LNCAP (cell line): ENCODE measurements around the gene GIT1.

Source experiments
- TF ChIP-seq, protein P1 (sequence below): fragments of 450-650 bp; IDR thresholded peaks from 2 replicates; pipeline ENCODE4 v1.5.1; 2017; ENCODE audit warnings: mild to moderate bottlenecking

GIT1 gene

GRCh38 chr17:29595107-29595942 lies 5.9 kb upstream of the GIT1 start:
- TF ChIP-seq, protein P1, sequence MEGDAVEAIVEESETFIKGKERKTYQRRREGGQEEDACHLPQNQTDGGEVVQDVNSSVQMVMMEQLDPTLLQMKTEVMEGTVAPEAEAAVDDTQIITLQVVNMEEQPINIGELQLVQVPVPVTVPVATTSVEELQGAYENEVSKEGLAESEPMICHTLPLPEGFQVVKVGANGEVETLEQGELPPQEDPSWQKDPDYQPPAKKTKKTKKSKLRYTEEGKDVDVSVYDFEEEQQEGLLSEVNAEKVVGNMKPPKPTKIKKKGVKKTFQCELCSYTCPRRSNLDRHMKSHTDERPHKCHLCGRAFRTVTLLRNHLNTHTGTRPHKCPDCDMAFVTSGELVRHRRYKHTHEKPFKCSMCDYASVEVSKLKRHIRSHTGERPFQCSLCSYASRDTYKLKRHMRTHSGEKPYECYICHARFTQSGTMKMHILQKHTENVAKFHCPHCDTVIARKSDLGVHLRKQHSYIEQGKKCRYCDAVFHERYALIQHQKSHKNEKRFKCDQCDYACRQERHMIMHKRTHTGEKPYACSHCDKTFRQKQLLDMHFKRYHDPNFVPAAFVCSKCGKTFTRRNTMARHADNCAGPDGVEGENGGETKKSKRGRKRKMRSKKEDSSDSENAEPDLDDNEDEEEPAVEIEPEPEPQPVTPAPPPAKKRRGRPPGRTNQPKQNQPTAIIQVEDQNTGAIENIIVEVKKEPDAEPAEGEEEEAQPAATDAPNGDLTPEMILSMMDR = no peak

- TF ChIP-seq, protein P1 = no peak; the same call in 1 of the 2 replicates
These were observed 5.2 kb upstream of the GIT1 start for GRCh38 chr17:29594519-29595090.

GRCh38 chr17:29593591-29594518 lies 4.4 kb upstream of the GIT1 start:
- TF ChIP-seq, protein P1 = peak; percentile 43; the same call in 1 of the 2 replicates

- TF ChIP-seq, protein P1 = no peak
These were observed 3.6 kb upstream of the GIT1 start, which contains the start of gene ANKRD13B for GRCh38 chr17:29592850-29593551. TSS of gene ANKRD13B (plus strand) at chr17:29593132. CDS start at chr17:29593622, 490 bp downstream.

GRCh38 chr17:29591737-29592608 lies 2.5 kb upstream of the GIT1 start:
- TF ChIP-seq, protein P1 = peak; percentile 98

- TF ChIP-seq, protein P1 = no peak
These were observed 1.8 kb upstream of the GIT1 start for GRCh38 chr17:29591146-29591736.
